Neural progenitor cell (in vitro differentiated cells): ENCODE data around the gene ZSCAN9.

Experiments used
- EZH2 ChIP-seq: fragments of 200-600 bp; sonication (generic); IDR thresholded peaks from 2 replicates; pipeline ENCODE4 v1.6.1; 2017; ENCODE audit warnings: antibody characterized with exemption, mild to moderate bottlenecking, moderate library complexity
- EZH2phosphoT487 ChIP-seq: fragments of 200-600 bp; sonication (generic); IDR thresholded peaks from 2 replicates; pipeline ENCODE4 v1.6.1; 2017; ENCODE audit warnings: antibody characterized with exemption
- TF ChIP-seq, protein P1 (sequence below): fragments of 200-600 bp; sonication (generic); IDR thresholded peaks from 2 replicates; pipeline ENCODE4 v1.5.1; 2017; ENCODE audit warnings: antibody characterized with exemption, mild to moderate bottlenecking

DNA sequence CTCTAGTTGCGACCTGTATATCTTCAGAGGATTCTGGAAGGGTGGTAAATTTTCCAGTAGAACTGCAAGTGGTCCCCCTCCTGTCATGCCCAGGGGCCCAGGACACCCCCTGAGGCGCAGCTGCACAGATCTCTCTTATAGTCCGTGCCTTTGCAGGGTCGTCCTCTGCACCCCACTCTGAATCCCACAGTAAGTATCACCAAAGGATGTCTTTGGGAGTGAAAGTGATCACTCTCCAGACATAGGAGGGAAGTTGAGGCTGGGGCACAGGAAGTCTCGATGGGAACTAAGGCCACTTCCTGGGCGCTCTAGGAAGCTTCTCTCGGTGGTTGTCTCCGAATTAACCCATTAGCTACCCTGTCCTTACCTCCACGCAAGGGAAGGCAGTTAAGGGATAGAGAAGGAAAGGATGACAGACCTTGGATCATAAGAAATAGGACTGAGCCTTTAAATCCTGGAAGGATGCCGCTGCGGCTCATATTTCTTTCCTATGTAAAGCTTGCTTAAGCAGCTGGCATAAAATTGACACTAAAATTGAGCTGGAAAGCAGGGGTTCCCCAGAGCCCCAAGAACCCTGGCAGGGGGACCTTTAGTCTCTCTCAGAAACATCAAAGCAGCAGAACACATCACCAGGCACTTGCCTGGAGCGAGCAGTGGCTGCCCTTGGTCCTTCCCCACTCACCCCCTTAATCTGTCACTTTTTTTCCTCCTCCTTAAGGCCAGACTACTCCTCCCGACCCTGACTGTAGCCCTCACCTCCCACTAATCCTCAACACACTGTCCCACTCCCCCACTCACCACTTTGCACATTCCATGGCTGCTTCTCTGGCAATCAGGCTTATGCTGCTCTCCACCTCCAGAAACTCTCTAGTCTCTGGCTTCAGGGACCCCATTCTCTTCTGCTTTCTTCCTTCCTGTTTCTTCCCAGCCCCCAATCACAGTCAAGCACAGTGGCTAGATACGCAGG is 27.2 kb downstream of the ZSCAN9 start, which contains the start of gene ZKSCAN4:
- TF ChIP-seq, protein P1, sequence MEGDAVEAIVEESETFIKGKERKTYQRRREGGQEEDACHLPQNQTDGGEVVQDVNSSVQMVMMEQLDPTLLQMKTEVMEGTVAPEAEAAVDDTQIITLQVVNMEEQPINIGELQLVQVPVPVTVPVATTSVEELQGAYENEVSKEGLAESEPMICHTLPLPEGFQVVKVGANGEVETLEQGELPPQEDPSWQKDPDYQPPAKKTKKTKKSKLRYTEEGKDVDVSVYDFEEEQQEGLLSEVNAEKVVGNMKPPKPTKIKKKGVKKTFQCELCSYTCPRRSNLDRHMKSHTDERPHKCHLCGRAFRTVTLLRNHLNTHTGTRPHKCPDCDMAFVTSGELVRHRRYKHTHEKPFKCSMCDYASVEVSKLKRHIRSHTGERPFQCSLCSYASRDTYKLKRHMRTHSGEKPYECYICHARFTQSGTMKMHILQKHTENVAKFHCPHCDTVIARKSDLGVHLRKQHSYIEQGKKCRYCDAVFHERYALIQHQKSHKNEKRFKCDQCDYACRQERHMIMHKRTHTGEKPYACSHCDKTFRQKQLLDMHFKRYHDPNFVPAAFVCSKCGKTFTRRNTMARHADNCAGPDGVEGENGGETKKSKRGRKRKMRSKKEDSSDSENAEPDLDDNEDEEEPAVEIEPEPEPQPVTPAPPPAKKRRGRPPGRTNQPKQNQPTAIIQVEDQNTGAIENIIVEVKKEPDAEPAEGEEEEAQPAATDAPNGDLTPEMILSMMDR, result no peak
- TF ChIP-seq EZH2 (no peak), EZH2phosphoT487 (no peak)
